T-cell (primary cell): ENCODE data around the gene ZBTB14. TPM values are rescaled to one million over a fixed set of nuclear protein-coding genes. Genes with fewer than 3 reads are reported as not detected.

Experiments
- ATAC-seq, 4 experiments: fragments of 200-7000 bp in 3 of 4; fragments of 150-1000 bp in 1 of 4; cut with Tn5 transposase; replicated peaks in 1 of 4; 1 replicate in 3 of 4; 2 replicates in 1 of 4; pipeline ENCODE4 v1.10.0; 2021; ENCODE audit warnings: moderate library complexity in 3 of 4, mild to moderate bottlenecking in 2 of 4, moderate number of reproducible peaks in 1 of 4
- CTCF ChIA-PET, 2 donors: fragments of 300-600 bp; sonication (Branson Sonifier 250); formaldehyde crosslinking; loops; one replicate each; lab custom pipeline; 2022; ENCODE audit warnings: antibody characterized with exemption in 2 of 2; lab: Charles Lee
- POLR2A ChIA-PET, 2 donors: fragments of 300-600 bp; sonication (Branson Sonifier 250); formaldehyde crosslinking; loops; one replicate each; lab custom pipeline; 2022; ENCODE audit warnings: antibody characterized with exemption in 2 of 2; lab: Charles Lee
- DNase-seq, 35 experiments: peaks; one replicate each; pipeline versions ENCODE4 v3.0.0 to v3.0.0-alpha.2; 2013 to 2023
- H3K27ac ChIP-seq: one replicate; pipeline ENCODE4 v1.5.1; 2013; ENCODE audit warnings: low read length
- H3K27me3 ChIP-seq, 2 experiments: replicated peaks in 1 of 2; 1 replicate in 1 of 2; 2 replicates in 1 of 2; pipeline versions ENCODE4 v1.6.1 to v1.7.0; 2013; ENCODE audit warnings: low read length in 1 of 2, mixed read lengths in 1 of 2; ENCODE audit not compliant: control insufficient read depth in 2 of 2, insufficient read depth in 2 of 2; ENCODE audit errors: extremely low read depth in 1 of 2
- H3K36me3 ChIP-seq, 2 donors: 1 replicate in 1 of 2; 2 replicates in 1 of 2; pipeline versions ENCODE4 v1.6.1 to v1.7.0; 2013; ENCODE audit warnings: low read length in 1 of 2; ENCODE audit not compliant: control insufficient read depth in 2 of 2, insufficient read depth in 1 of 2; ENCODE audit errors: extremely low read depth in 1 of 2
- H3K4me1 ChIP-seq, 2 experiments: 1 replicate in 1 of 2; 2 replicates in 1 of 2; pipeline versions ENCODE4 v1.6.1 to v1.7.0; 2013; ENCODE audit warnings: low read length in 2 of 2, mixed read lengths in 1 of 2; ENCODE audit not compliant: insufficient read depth in 2 of 2, control insufficient read depth in 1 of 2; ENCODE audit errors: extremely low read depth in 1 of 2
- H3K4me3 ChIP-seq, 2 donors: 1 replicate in 1 of 2; 2 replicates in 1 of 2; pipeline versions ENCODE4 v1.5.1 to v1.7.0; 2013; ENCODE audit warnings: mild to moderate bottlenecking in 2 of 2, low read length in 1 of 2, moderate library complexity in 1 of 2; ENCODE audit not compliant: control insufficient read depth in 1 of 2; ENCODE audit errors: extremely low read depth in 1 of 2
- H3K9me3 ChIP-seq: 2 replicates; pipeline ENCODE4 v1.7.0; 2013
- H3K27ac Mint-ChIP-seq, 2 donors: one replicate each; pipeline ENCODE4 v1.8.0; 2020 to 2021; ENCODE audit warnings: mild to moderate bottlenecking in 2 of 2, mixed read lengths in 2 of 2
- H3K27me3 Mint-ChIP-seq, 2 donors: one replicate each; pipeline ENCODE4 v1.8.0; 2021 to 2022; ENCODE audit warnings: mixed read lengths in 2 of 2
- H3K36me3 Mint-ChIP-seq: one replicate; pipeline ENCODE4 v1.8.0; 2021; ENCODE audit warnings: mixed read lengths
- H3K4me1 Mint-ChIP-seq, 3 donors: one replicate each; pipeline ENCODE4 v1.8.0; 2020 to 2022; ENCODE audit warnings: mixed read lengths in 3 of 3, mild to moderate bottlenecking in 1 of 3
- H3K4me3 Mint-ChIP-seq, 3 donors: one replicate each; pipeline ENCODE4 v1.8.0; 2020 to 2022; ENCODE audit warnings: mild to moderate bottlenecking in 3 of 3, mixed read lengths in 3 of 3, moderate library complexity in 3 of 3
- H3K9me3 Mint-ChIP-seq, 3 donors: one replicate each; pipeline ENCODE4 v1.8.0; 2020 to 2022; ENCODE audit warnings: mixed read lengths in 3 of 3
- WGBS: methylation state at CpG from one replicate; pipeline ENCODE4 v1.1.5; 2013; ENCODE audit warnings: missing lambda C conversion rate; ENCODE audit not compliant: insufficient coverage; 5-methylcytosine and 5-hydroxymethylcytosine counted together
- total RNA-seq, 35 experiments: library from RNA in 6 of 35; stranded (reverse) in 6 of 35; fragments of 120-200 nt in 1 of 35; gene quantifications; one replicate each; pipeline versions ENCODE4 v1.2.1 to v1.2.4 and lab custom pipeline; 2013 to 2026

The ZBTB14 gene
- total RNA-seq = 10 to 100 TPM; 26.3 to 41.8 (median 37.0) TPM
- 40.5 TPM for total RNA-seq (2013)
- total RNA-seq (lab: John Stamatoyannopoulos, UW) = 8.5 to 95.6 (median 37.3) reads per million in 29 experiments

DNA sequence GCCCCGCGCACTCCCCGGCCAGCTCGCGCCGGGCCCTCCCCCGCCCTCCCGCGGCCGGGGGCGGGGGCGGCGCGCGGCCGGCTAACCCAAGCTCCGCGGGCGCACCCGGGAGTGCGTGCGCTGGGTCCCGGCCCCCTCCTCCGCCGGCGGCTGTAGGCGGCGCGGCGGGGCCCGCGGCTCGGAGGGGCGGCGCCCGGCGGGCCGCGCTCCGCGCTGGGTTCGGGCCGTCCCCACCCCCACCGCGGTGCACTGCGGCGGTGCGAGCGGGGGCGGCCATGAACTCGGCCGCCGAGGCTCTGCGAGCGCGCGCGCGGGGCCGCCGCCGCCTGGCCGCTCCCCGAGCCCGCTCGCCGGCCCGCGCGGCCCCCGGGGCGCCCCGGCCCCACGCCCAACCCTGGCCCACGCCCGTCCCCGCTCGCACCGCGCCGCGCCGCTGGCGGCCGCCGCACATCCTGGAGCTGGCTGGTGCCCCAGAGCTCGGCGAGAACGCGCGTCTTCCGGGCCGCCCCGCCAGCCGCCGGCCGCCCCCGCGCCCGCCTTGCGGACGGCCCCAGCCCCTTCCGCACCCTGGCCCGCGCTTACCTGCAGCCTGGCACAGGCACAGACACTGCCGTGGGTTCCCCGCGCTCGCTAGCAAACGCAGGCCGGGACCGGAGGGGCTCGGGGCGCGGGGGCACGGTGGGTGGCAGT lies at the start of gene ZBTB14:
ZBTB14 (minus strand) TSS at position 496 of the 690 bp plus-strand sequence. CDS start 2,480 bp downstream, outside the sequence.
- peak within 1 kb of the TSS; percentile 95 for H3K27ac ChIP-seq
- WGBS = under 1% methylated on average over 101 of the region's 116 CpGs

GRCh38 chr18:5339202-5339834 lies 43.8 kb upstream of the ZBTB14 start:
- Histone ChIP-seq H3K36me3 (no peaks in the 10 kb centered on the region), H3K27me3 (no peaks in the 10 kb centered on the region), H3K9me3 (no peaks in the 10 kb centered on the region), H3K4me1 (no peaks in the 10 kb centered on the region), H3K27ac (no peak overlapping the region), H3K4me3 (no peak overlapping the region)
- H3K27me3 Mint-ChIP-seq = peaks cover 4 to 8% of the 10 kb centered on the region in 2 donors
- H3K36me3 Mint-ChIP-seq = no peaks in the 10 kb centered on the region
- CTCF ChIA-PET = no interaction called here
- POLR2A ChIA-PET = no interaction called here
- H3K9me3 Mint-ChIP-seq = peaks cover 0 to 4% (median 3%) of the 10 kb centered on the region in 3 donors
- H3K27ac Mint-ChIP-seq = no peak overlapping the region
- no peak overlapping the region for H3K4me3 Mint-ChIP-seq
- ATAC-seq (no peak), DNase-seq (no peak)
- 100% methylated on average over 1 of the region's 2 CpGs for WGBS
- no peaks in the 10 kb centered on the region for H3K4me1 Mint-ChIP-seq

More for the DNA sequence above, at the start of gene ZBTB14:
- peaks cover 0 to 16% of the 10 kb centered on the region in 2 donors for H3K36me3 ChIP-seq
- DNase-seq (peak; percentile 60 to 86 (median 75)), ATAC-seq (peak; percentile 53 to 58 (median 56))
- no peaks in the 10 kb centered on the region for H3K9me3 Mint-ChIP-seq
- H3K9me3 ChIP-seq = no peaks in the 10 kb centered on the region
- peaks cover 41 to 48% (median 45%) of the 10 kb centered on the region in 3 donors for H3K4me1 Mint-ChIP-seq
- H3K36me3 Mint-ChIP-seq = peaks cover 19% of the 10 kb centered on the region
- peak within 1 kb of the TSS; percentile 97 to 98 for H3K27ac Mint-ChIP-seq
- H3K4me3 Mint-ChIP-seq = peak within 1 kb of the TSS; percentile 90 to 99 (median 91)
- H3K27me3 Mint-ChIP-seq = no peaks in the 10 kb centered on the region
- POLR2A ChIA-PET = interaction anchor here (0.6 to 4.9 kb wide), 7 partner anchors 13 to 143 kb away, joined by 3 to 64 read pairs (median 6); no protein-coding TSS in a partner anchor
- no peaks in the 10 kb centered on the region for H3K27me3 ChIP-seq
- CTCF ChIA-PET = interaction anchor here (0.6 to 4.7 kb wide), 5 partner anchors 10 to 108 kb away, joined by 3 to 38 read pairs (median 3); no protein-coding TSS in a partner anchor
- H3K4me3 ChIP-seq = peak within 1 kb of the TSS; percentile 92 to 98
- H3K4me1 ChIP-seq = peaks cover 20 to 34% of the 10 kb centered on the region in 2 experiments

GRCh38 chr18:5334456-5335075 lies 39.0 kb upstream of the ZBTB14 start:
- POLR2A ChIA-PET = no interaction called here
- 47% methylated on average over 3 of the region's 6 CpGs for WGBS
- Mint-ChIP-seq H3K36me3 (no peaks in the 10 kb centered on the region), H3K4me3 (no peak overlapping the region), H3K9me3 (peaks cover 2 to 9% (median 4%) of the 10 kb centered on the region in 3 donors), H3K27ac (no peak overlapping the region), H3K4me1 (no peaks in the 10 kb centered on the region), H3K27me3 (peaks cover 0 to 1% of the 10 kb centered on the region in 2 donors)
- H3K27ac ChIP-seq = no peak overlapping the region
- CTCF ChIA-PET = no interaction called here
- DNase-seq (no peak), ATAC-seq (no peak)
- H3K9me3 ChIP-seq = no peaks in the 10 kb centered on the region
- no peaks in the 10 kb centered on the region for H3K36me3 ChIP-seq
- H3K4me1 ChIP-seq = no peaks in the 10 kb centered on the region
- H3K27me3 ChIP-seq = no peaks in the 10 kb centered on the region
- no peak overlapping the region for H3K4me3 ChIP-seq

DNA sequence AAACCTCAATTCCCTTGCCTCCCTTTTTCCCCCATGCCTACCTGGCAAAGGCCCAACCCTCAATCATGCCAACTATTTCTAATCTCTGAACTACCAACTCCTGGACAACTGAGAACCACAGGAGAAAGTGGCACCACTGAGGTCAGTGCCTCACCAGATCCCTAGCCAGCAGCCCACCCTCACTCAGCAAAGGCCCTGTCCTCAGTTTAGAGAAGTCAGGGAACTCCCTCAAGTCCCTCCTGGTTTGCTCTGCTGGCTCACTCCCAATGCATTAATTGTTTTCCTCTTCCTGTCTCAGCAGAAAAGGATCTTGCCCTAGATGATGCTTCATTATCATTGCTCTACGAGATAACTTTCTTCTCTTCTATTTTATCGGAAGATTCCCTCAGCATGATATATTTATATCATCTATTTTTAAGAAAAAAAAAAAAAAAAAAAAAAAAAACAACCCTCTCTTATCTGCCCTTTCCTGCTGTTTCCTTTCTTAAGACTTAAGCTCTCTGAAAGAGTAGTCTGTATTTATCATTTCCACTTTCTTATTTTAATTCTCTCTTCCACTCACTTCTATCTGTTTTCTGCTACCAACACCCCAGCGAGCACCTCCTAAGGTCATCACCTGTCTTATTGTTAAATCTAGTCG lies 22.7 kb upstream of the ZBTB14 start:
- peaks cover 0 to under 1% (median 0%) of the 10 kb centered on the region in 3 donors for H3K9me3 Mint-ChIP-seq
- H3K36me3 Mint-ChIP-seq = peaks cover 49% of the 10 kb centered on the region
- CTCF ChIA-PET = interaction anchor here in 1 of 2 donors (0.6 to 0.7 kb wide), 2 partner anchors 12 to 248 kb away, joined by 3 to 8 read pairs; no protein-coding TSS in a partner anchor
- H3K36me3 ChIP-seq = no peaks in the 10 kb centered on the region
- WGBS = 56% methylated on average over 2 of the region's 4 CpGs
- no peak overlapping the region for H3K4me3 Mint-ChIP-seq
- H3K9me3 ChIP-seq = no peaks in the 10 kb centered on the region
- no peak overlapping the region for H3K27ac ChIP-seq
- no peak overlapping the region for H3K4me3 ChIP-seq
- peaks cover 0 to 4% of the 10 kb centered on the region in 2 experiments for H3K27me3 ChIP-seq
- DNase-seq (no peak), ATAC-seq (no peak)
- H3K4me1 ChIP-seq = no peaks in the 10 kb centered on the region
- no peaks in the 10 kb centered on the region for H3K27me3 Mint-ChIP-seq
- H3K4me1 Mint-ChIP-seq = no peaks in the 10 kb centered on the region
- H3K27ac Mint-ChIP-seq = no peak overlapping the region
- POLR2A ChIA-PET = interaction anchor here in 1 of 2 donors (0.7 kb wide), 1 partner anchor 19 kb away, joined by 14 read pairs; no protein-coding TSS in a partner anchor

DNA sequence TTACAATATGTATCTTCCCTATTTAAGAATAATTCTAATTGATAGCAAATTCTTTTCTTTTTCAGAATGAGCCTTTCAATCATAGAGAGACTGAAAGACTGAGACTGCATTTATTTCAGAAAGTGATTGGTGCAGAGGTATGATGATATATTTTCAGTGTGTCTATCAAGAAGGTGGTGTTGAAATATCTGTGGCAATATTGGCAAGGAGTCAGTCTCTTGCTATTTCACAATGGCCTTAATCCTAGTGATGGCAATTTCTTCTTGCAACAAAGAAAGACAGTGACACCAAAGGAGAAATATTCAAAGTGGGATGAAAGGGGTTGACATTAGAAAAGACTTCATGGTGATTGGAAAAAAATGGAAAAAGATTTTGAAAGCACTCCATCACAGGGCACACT lies 21.7 kb upstream of the ZBTB14 start:
- no peak for DNase-seq
- Mint-ChIP-seq H3K36me3 (peaks cover 43% of the 10 kb centered on the region), H3K4me1 (no peaks in the 10 kb centered on the region), H3K27ac (no peak overlapping the region), H3K27me3 (no peaks in the 10 kb centered on the region), H3K4me3 (no peak overlapping the region), H3K9me3 (no peaks in the 10 kb centered on the region)
- no peak for ATAC-seq
- H3K9me3 ChIP-seq = no peaks in the 10 kb centered on the region
- POLR2A ChIA-PET = no interaction called here
- H3K27me3 ChIP-seq = peaks cover 0 to 4% of the 10 kb centered on the region in 2 experiments
- no peaks in the 10 kb centered on the region for H3K4me1 ChIP-seq
- H3K4me3 ChIP-seq = no peak overlapping the region
- CTCF ChIA-PET = interaction anchor here in 1 of 2 donors (0.6 kb wide), 1 partner anchor 51 kb away, joined by 4 read pairs; no protein-coding TSS in a partner anchor
- H3K27ac ChIP-seq = no peak overlapping the region
- no peaks in the 10 kb centered on the region for H3K36me3 ChIP-seq

DNA sequence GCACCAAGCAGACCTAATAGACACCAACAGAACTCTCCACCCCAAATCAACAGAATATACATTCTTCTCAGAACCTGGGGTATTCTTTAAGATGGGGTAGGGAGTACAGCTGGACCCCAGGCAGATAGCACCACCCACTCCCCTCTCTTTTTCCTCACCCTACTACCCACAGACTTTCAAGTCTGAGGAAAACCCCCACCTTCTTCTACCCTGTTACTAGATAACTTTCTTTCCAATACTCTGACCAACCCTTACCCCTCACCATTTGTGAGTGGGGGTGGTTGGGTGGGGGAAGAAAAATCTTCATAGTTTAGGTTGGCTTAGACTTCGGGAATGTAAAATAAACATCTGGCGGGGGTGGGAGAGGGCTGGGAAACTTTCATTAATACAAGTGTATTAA lies 20.3 kb upstream of the ZBTB14 start:
- Mint-ChIP-seq H3K4me1 (peaks cover 8% of the 10 kb centered on the region in 3 donors), H3K27me3 (no peaks in the 10 kb centered on the region), H3K4me3 (no peak overlapping the region), H3K27ac (no peak overlapping the region), H3K36me3 (peaks cover 35% of the 10 kb centered on the region), H3K9me3 (no peaks in the 10 kb centered on the region)
- no CpG with 5 or more reads among the region's 2 CpGs for WGBS
- ATAC-seq (no peak), DNase-seq (no peak)
- Histone ChIP-seq H3K4me1 (no peaks in the 10 kb centered on the region), H3K9me3 (no peaks in the 10 kb centered on the region), H3K36me3 (no peaks in the 10 kb centered on the region), H3K4me3 (no peak overlapping the region), H3K27me3 (no peaks in the 10 kb centered on the region), H3K27ac (no peak overlapping the region)
- CTCF ChIA-PET = no interaction called here
- POLR2A ChIA-PET = no interaction called here
